CD4-positive, alpha-beta T cell treated with Interleukin-12 subunit alpha and Interleukin-12 subunit beta, for 1 hour (primary cell): Measurements from ENCODE around the gene SMTN.
"Not testable (repeated sequence)": the region's sequence is repeated elsewhere in the genome, so short reads cannot be mapped to it uniquely, and the experiment has no call there.

Experiments
- DNase-seq: peaks from one replicate; pipeline ENCODE4 v3.0.0-alpha.2; 2020

Gene SMTN

GRCh38 chr22:31080848-31081649 lies at the start of gene SMTN:
Gene SMTN, plus strand, starts transcription at chr22:31081318. Its CDS starts 1,941 bp downstream, at chr22:31083259.
- peak; percentile 89 for DNase-seq

- no peak for DNase-seq
Observed at GRCh38 chr22:31036671-31037550, 44.2 kb upstream of the SMTN start.

- no peak for DNase-seq
Observed at GRCh38 chr22:31038686-31039085, 42.4 kb upstream of the SMTN start.

GRCh38 chr22:31039393-31039792 lies 41.7 kb upstream of the SMTN start:
- DNase-seq: no peak

GRCh38 chr22:31040542-31041398 lies 40.3 kb upstream of the SMTN start:
- DNase-seq: no peak

GRCh38 chr22:31044262-31044861 lies 36.8 kb upstream of the SMTN start:
- no peak for DNase-seq

- DNase-seq: no peak
Observed at GRCh38 chr22:31045900-31046538, 35.1 kb upstream of the SMTN start.

- no peak for DNase-seq
Observed at GRCh38 chr22:31046539-31047226, 34.4 kb upstream of the SMTN start.

- no peak for DNase-seq
Observed at GRCh38 chr22:31048570-31048969, 32.5 kb upstream of the SMTN start.

GRCh38 chr22:31049815-31050420 lies 31.2 kb upstream of the SMTN start:
- no peak for DNase-seq

- DNase-seq: no peak
Observed at GRCh38 chr22:31055117-31055634, 25.9 kb upstream of the SMTN start.

- no peak for DNase-seq
Observed at GRCh38 chr22:31055635-31056159, 25.4 kb upstream of the SMTN start.

GRCh38 chr22:31056986-31057599 lies 24.0 kb upstream of the SMTN start:
- no peak for DNase-seq

- DNase-seq: not testable (repeated sequence)
Observed at GRCh38 chr22:31059663-31060062, 21.5 kb upstream of the SMTN start.

- no peak for DNase-seq
Observed at GRCh38 chr22:31062566-31063230, 18.4 kb upstream of the SMTN start.

GRCh38 chr22:31064369-31064768 lies 16.7 kb upstream of the SMTN start:
- DNase-seq: no peak

GRCh38 chr22:31068970-31069369 lies 12.1 kb upstream of the SMTN start:
- DNase-seq: no peak

GRCh38 chr22:31069691-31070314 lies 11.3 kb upstream of the SMTN start:
- DNase-seq: not testable (repeated sequence)

- DNase-seq: not testable (repeated sequence)
Observed at GRCh38 chr22:31073125-31073524, 8.0 kb upstream of the SMTN start.
